GM19438 (cell line): ENCODE measurements around the gene ZDHHC7.
"Not testable (repeated sequence)": the region's sequence is repeated elsewhere in the genome, so short reads cannot be mapped to it uniquely, and the experiment has no call there.

ENCODE experiments used
- ATAC-seq: cut with Tn5 transposase; IDR thresholded peaks from one replicate; pipeline ENCODE4 v1.9.1; 2021; ENCODE audit warnings: low read depth; ENCODE audit not compliant: unreplicated experiment

ZDHHC7 gene

GRCh38 chr16:85010931-85011845 is at the start of gene ZDHHC7:
Gene ZDHHC7, minus strand, starts transcription at chr16:85011535. Its CDS starts 20,917 bp downstream, at chr16:84990618.
- ATAC-seq: peak; percentile 87

GRCh38 chr16:85058909-85059308 is 47.6 kb upstream of the ZDHHC7 start:
- no peak for ATAC-seq

GRCh38 chr16:85057948-85058347 is 46.6 kb upstream of the ZDHHC7 start:
- ATAC-seq: no peak

GRCh38 chr16:85057212-85057889 is 46.0 kb upstream of the ZDHHC7 start:
- ATAC-seq: no peak

GRCh38 chr16:85056211-85056748 is 44.9 kb upstream of the ZDHHC7 start:
- ATAC-seq: no peak

GRCh38 chr16:85055493-85056210 is 44.3 kb upstream of the ZDHHC7 start:
- peak; percentile 80 for ATAC-seq

GRCh38 chr16:85054948-85055492 is 43.7 kb upstream of the ZDHHC7 start:
- no peak for ATAC-seq

- not testable (repeated sequence) for ATAC-seq
Measured at GRCh38 chr16:85054321-85054720, 43.0 kb upstream of the ZDHHC7 start.

GRCh38 chr16:85052536-85052935 is 41.2 kb upstream of the ZDHHC7 start:
- ATAC-seq: no peak

- ATAC-seq: no peak
Measured at GRCh38 chr16:85051683-85052082, 40.3 kb upstream of the ZDHHC7 start.

- no peak for ATAC-seq
Measured at GRCh38 chr16:85051067-85051581, 39.8 kb upstream of the ZDHHC7 start.

- ATAC-seq: no peak
Measured at GRCh38 chr16:85049706-85050305, 38.5 kb upstream of the ZDHHC7 start.

GRCh38 chr16:85048921-85049562 is 37.7 kb upstream of the ZDHHC7 start:
- ATAC-seq: no peak

GRCh38 chr16:85047867-85048455 is 36.6 kb upstream of the ZDHHC7 start:
- ATAC-seq: no peak

GRCh38 chr16:85046931-85047866 is 35.9 kb upstream of the ZDHHC7 start:
- no peak for ATAC-seq

- no peak for ATAC-seq
Measured at GRCh38 chr16:85046472-85046916, 35.2 kb upstream of the ZDHHC7 start.

GRCh38 chr16:85045641-85046471 is 34.5 kb upstream of the ZDHHC7 start:
- ATAC-seq: no peak
